NK-92 treated with Interleukin-12 subunit alpha and Interleukin-12 subunit beta, amount 100 ng/mL, for 24 hours (cell line): ENCODE data around the gene STRA6.

Experiments used
- DNase-seq: peaks from one replicate; lab custom pipeline; 2025; lab: John Stamatoyannopoulos, UW

The STRA6 gene

GRCh38 chr15:74202452-74203401 is at the start of gene STRA6:
Gene STRA6 (minus strand): TSS chr15:74202787. CDS start chr15:74202267, 520 bp downstream.
- no peak for DNase-seq

GRCh38 chr15:74252291-74252690 is 49.7 kb upstream of the STRA6 start:
- DNase-seq: no peak

GRCh38 chr15:74251131-74251811 is 48.7 kb upstream of the STRA6 start:
- DNase-seq: no peak

- DNase-seq: no peak
Measured at GRCh38 chr15:74250266-74250665, 47.7 kb upstream of the STRA6 start.

GRCh38 chr15:74245342-74245931 is 42.9 kb upstream of the STRA6 start:
- DNase-seq: no peak

GRCh38 chr15:74244822-74245341 is 42.3 kb upstream of the STRA6 start:
- DNase-seq: no peak

GRCh38 chr15:74243431-74243830 is 40.8 kb upstream of the STRA6 start:
- no peak for DNase-seq

GRCh38 chr15:74242441-74243185 is 40.0 kb upstream of the STRA6 start:
- DNase-seq: no peak

GRCh38 chr15:74240897-74241614 is 38.5 kb upstream of the STRA6 start:
- no peak for DNase-seq

- DNase-seq: no peak
Measured at GRCh38 chr15:74240002-74240568, 37.5 kb upstream of the STRA6 start.

GRCh38 chr15:74239051-74239705 is 36.6 kb upstream of the STRA6 start:
- DNase-seq: no peak

- DNase-seq: no peak
Measured at GRCh38 chr15:74235962-74236361, 33.4 kb upstream of the STRA6 start, which contains the start of gene CCDC33. Gene CCDC33 (plus strand): TSS chr15:74236326. CDS start chr15:74236720, 394 bp downstream.

GRCh38 chr15:74234598-74234875 is 31.9 kb upstream of the STRA6 start:
- DNase-seq: no peak

- DNase-seq: no peak
Measured at GRCh38 chr15:74233851-74234597, 31.4 kb upstream of the STRA6 start.

- no peak for DNase-seq
Measured at GRCh38 chr15:74233373-74233772, 30.8 kb upstream of the STRA6 start.

GRCh38 chr15:74231475-74231874 is 28.9 kb upstream of the STRA6 start:
- DNase-seq: no peak

- DNase-seq: no peak
Measured at GRCh38 chr15:74229686-74230085, 27.1 kb upstream of the STRA6 start.

- DNase-seq: no peak
Measured at GRCh38 chr15:74228723-74229081, 26.1 kb upstream of the STRA6 start.

- no peak for DNase-seq
Measured at GRCh38 chr15:74227968-74228722, 25.6 kb upstream of the STRA6 start.
